ENCODE measurements around the gene ADAMTSL1. TPM values are rescaled to one million over a fixed set of nuclear protein-coding genes. Genes with fewer than 3 reads are reported as not detected.

The ADAMTSL1 gene
- total and polyA plus RNA-seq, 2 donors (not counting 3 experiments of a cell fraction or from before 2014, with no cell fraction given): 15.0 to 18.4 TPM

DNA sequence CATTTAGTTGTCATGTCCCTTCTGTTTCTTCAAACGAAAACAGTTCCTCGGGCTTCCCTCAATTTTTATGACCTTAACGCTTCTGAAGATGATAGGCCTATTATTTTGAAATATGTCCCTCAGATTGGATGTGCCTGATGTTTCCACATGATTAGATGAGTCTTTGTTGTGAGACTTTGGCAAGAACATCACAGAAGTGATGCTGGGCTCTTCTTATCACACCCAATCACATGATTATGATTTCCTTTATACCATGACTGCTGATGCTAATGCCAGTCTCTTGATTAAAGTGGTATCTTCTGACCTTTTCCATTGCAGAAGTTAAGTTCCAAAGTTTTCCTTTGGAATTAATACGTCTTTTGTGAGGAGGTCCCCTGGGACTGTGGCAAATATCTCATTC is 383.4 kb downstream of the ADAMTSL1 start:
- CTCF ChIA-PET: no interaction called here
- Histone ChIP-seq H4K20me1 (replicated peaks; ENCODE audit: control insufficient read depth, extremely low read depth, insufficient read depth, low read length) (no peaks in the 10 kb centered on the region), H3K9me1 (replicated peaks; ENCODE audit: control insufficient read depth, extremely low read depth, insufficient read depth, low read length) (no peaks in the 10 kb centered on the region), H3K27me3 (ENCODE audit: control insufficient read depth in 2 of 2, insufficient read depth in 2 of 2, low read length in 2 of 2) (no peaks in the 10 kb centered on the region), H3K36me3 (ENCODE audit: control insufficient read depth in 2 of 2, extremely low read depth in 1 of 2, insufficient read depth in 2 of 2, low read length in 2 of 2) (no peaks in the 10 kb centered on the region), H3K4me3 (replicated peaks in 1 of 3; ENCODE audit: insufficient read depth in 1 of 3, low read depth in 1 of 3, low read length in 3 of 3) (no peak overlapping the region), H3K79me2 (ENCODE audit: control insufficient read depth, insufficient read depth, low read length) (no peaks in the 10 kb centered on the region), H3K27ac (ENCODE audit: insufficient read depth, low read depth, low read length) (no peak overlapping the region), H3K4me1 (ENCODE audit: control insufficient read depth, extremely low read depth, insufficient read depth, low read length) (peaks cover 6% of the 10 kb centered on the region), H3K4me2 (ENCODE audit: insufficient read depth, low read length) (no peak overlapping the region), H3K9me3 (replicated peaks; ENCODE audit: control insufficient read depth, insufficient read depth, low read length) (no peaks in the 10 kb centered on the region), H3K9ac (replicated peaks; ENCODE audit: extremely low read depth, insufficient read depth, low read length) (no peak overlapping the region), H2AFZ (ENCODE audit: low read depth, low read length) (no peak overlapping the region)
- DNase-seq (ENCODE audit: low read depth, low spot score): peak; percentile 38
- BruUV-seq (replicated peaks): no TSS peak
- intact Hi-C loops (cut with micrococcal nuclease): no loop called here
- TF ChIP-seq GATA2 (IDR thresholded peaks at IDR 0.05; ENCODE audit: insufficient read depth, insufficient read length, low read depth, low read length): peak; percentile 28
- no peak for TF ChIP-seq POLR2AphosphoS5 (IDR thresholded peaks at IDR 0.05; ENCODE audit: insufficient read depth, low read depth, low read length)
- POLR2A ChIA-PET: no interaction called here
- no peak for FAIRE-seq
- dilution Hi-C loops (cut with MboI; ENCODE audit: extremely low pct_ligation_motif_present, low sequenced_read_pairs): no loop called here

DNA sequence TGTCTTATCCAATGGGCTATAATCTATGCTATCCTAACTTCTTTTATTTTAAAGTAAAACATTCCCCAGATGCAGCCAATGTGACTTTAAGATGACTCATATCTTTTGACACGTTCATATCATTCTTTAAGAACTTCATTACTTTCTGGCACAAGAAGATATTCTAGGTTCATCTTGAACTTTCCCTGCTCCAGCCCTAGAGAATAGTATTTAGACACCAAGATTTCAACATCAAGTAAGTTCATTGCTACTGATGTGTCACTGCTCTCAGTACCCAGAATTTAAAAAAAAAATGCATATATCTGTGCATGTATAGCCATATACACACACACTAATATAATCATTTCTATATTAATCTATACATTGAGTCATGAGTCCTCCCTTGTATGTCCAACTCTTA is 383.8 kb downstream of the ADAMTSL1 start:
- no peaks in the 10 kb centered on the region for H4K20me1 ChIP-seq (replicated peaks; ENCODE audit: control insufficient read depth, extremely low read depth, insufficient read depth, low read length)
- H3K9me3 ChIP-seq (replicated peaks; ENCODE audit: control insufficient read depth, insufficient read depth, low read length): no peaks in the 10 kb centered on the region
- FAIRE-seq (no peak), DNase-seq (ENCODE audit: low read depth, low spot score) (no peak)
- no peak overlapping the region for H3K4me3 ChIP-seq (replicated peaks in 1 of 3; ENCODE audit: insufficient read depth in 1 of 3, low read depth in 1 of 3, low read length in 3 of 3)
- no peaks in the 10 kb centered on the region for H3K9me1 ChIP-seq (replicated peaks; ENCODE audit: control insufficient read depth, extremely low read depth, insufficient read depth, low read length)
- H3K4me2 ChIP-seq (ENCODE audit: insufficient read depth, low read length): no peak overlapping the region
- no peaks in the 10 kb centered on the region for H3K79me2 ChIP-seq (ENCODE audit: control insufficient read depth, insufficient read depth, low read length)
- H2AFZ ChIP-seq (ENCODE audit: low read depth, low read length): no peak overlapping the region
- intact Hi-C loops (cut with micrococcal nuclease) (no loop called here), dilution Hi-C loops (cut with MboI; ENCODE audit: extremely low pct_ligation_motif_present, low sequenced_read_pairs) (no loop called here)
- TF ChIP-seq GATA2 (IDR thresholded peaks at IDR 0.05; ENCODE audit: insufficient read depth, insufficient read length, low read depth, low read length) (no peak), FOS (IDR thresholded peaks at IDR 0.05; ENCODE audit: borderline replicate concordance, insufficient read depth, low read length) (peak; percentile 60), EZH2 (IDR thresholded peaks at IDR 0.05; ENCODE audit: borderline replicate concordance, low read depth, low read length, severe bottlenecking) (no peak)
- TF ChIP-seq, protein P1, sequence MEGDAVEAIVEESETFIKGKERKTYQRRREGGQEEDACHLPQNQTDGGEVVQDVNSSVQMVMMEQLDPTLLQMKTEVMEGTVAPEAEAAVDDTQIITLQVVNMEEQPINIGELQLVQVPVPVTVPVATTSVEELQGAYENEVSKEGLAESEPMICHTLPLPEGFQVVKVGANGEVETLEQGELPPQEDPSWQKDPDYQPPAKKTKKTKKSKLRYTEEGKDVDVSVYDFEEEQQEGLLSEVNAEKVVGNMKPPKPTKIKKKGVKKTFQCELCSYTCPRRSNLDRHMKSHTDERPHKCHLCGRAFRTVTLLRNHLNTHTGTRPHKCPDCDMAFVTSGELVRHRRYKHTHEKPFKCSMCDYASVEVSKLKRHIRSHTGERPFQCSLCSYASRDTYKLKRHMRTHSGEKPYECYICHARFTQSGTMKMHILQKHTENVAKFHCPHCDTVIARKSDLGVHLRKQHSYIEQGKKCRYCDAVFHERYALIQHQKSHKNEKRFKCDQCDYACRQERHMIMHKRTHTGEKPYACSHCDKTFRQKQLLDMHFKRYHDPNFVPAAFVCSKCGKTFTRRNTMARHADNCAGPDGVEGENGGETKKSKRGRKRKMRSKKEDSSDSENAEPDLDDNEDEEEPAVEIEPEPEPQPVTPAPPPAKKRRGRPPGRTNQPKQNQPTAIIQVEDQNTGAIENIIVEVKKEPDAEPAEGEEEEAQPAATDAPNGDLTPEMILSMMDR (IDR thresholded peaks at IDR 0.05; ENCODE audit: extremely low read depth in 1 of 2, insufficient read depth in 1 of 2, low read depth in 1 of 2, low read length in 2 of 2): no peak
- no peak overlapping the region for H3K27ac ChIP-seq (ENCODE audit: insufficient read depth, low read depth, low read length)
- H3K9ac ChIP-seq (replicated peaks; ENCODE audit: extremely low read depth, insufficient read depth, low read length): no peak overlapping the region
- no TSS peak for BruUV-seq (replicated peaks)
- CTCF ChIA-PET: no interaction called here
- peaks cover 6% of the 10 kb centered on the region for H3K4me1 ChIP-seq (ENCODE audit: control insufficient read depth, extremely low read depth, insufficient read depth, low read length)
- H3K27me3 ChIP-seq (ENCODE audit: control insufficient read depth in 2 of 2, insufficient read depth in 2 of 2, low read length in 2 of 2): no peaks in the 10 kb centered on the region
- H3K36me3 ChIP-seq (ENCODE audit: control insufficient read depth in 2 of 2, extremely low read depth in 1 of 2, insufficient read depth in 2 of 2, low read length in 2 of 2): no peaks in the 10 kb centered on the region
- POLR2A ChIA-PET: no interaction called here
